ENCODE measurements around the gene TBP.
"Not testable (repeated sequence)": the region's sequence is repeated elsewhere in the genome, so short reads cannot be mapped to it uniquely, and the experiment has no call there.

Gene TBP

GRCh38 chr6:170597278-170597677 is 43.1 kb downstream of the TBP start:
- no peak for DNase-seq (ENCODE audit: low read depth in 2 of 3, low spot score in 1 of 3)

- DNase-seq (ENCODE audit: low read depth in 2 of 3, low spot score in 1 of 3) = no peak
Measured at GRCh38 chr6:170605574-170606259, 51.5 kb downstream of the TBP start.

- DNase-seq (ENCODE audit: low read depth in 2 of 3, low spot score in 1 of 3) = not testable (repeated sequence)
Measured at GRCh38 chr6:170609225-170609624, 55.1 kb downstream of the TBP start.

- not testable (repeated sequence) for DNase-seq (ENCODE audit: low read depth in 2 of 3, low spot score in 1 of 3)
Measured at GRCh38 chr6:170612256-170612804, 58.2 kb downstream of the TBP start.

GRCh38 chr6:170616020-170616554 is 61.9 kb downstream of the TBP start:
- DNase-seq (ENCODE audit: low read depth in 2 of 3, low spot score in 1 of 3) = not testable (repeated sequence)

Measured in stimulated activated CD4-positive, alpha-beta T cell treated with anti-CD3 and anti-CD28 coated beads, Interleukin-12 subunit alpha, Interleukin-12 subunit beta, amount 100 ng/mL, for 48 hours (primary cell).